Retina (tissue), 1 donor: ENCODE data around the gene ARMH1.

Source experiments
- DNase-seq: peaks from one replicate; pipeline ENCODE4 v3.0.0-alpha.2; 2016

ARMH1 gene

GRCh38 chr1:44670751-44671640, 3.5 kb upstream of the ARMH1 start:
- DNase-seq, result no peak

DNA sequence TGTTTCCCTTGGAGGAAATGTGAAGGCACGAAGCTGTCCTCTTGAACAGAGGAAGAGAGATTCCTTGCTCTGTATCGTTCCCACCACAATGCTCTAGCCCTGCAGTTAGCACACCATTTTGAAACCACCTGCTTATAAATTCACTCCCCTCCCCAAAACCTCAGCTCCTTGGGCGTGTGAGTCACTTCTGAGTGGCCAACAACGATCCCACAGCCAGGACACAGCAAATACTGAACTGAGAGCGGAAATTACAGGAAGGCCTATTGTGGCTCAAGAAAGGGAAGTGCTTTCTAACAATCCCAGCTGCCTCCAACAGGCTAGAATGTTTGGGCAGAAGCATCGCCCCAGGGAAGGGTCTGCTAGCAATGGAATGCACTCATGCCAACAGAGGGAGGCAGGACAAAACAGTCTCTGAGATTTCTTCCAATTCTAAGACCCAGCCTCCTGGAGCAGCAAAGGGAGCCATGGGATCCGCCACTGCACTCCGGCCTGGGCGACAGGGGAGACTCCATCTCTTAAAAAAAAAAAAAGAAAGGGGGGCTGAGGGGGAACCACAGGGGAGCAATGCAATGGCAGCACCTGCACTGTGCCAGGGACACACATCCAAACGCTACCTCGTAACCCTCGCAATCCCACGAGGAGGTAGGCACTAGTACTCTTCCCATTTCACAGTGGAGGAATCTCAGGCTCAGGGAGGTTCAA, 2.1 kb upstream of the ARMH1 start:
- DNase-seq, result no peak

DNA sequence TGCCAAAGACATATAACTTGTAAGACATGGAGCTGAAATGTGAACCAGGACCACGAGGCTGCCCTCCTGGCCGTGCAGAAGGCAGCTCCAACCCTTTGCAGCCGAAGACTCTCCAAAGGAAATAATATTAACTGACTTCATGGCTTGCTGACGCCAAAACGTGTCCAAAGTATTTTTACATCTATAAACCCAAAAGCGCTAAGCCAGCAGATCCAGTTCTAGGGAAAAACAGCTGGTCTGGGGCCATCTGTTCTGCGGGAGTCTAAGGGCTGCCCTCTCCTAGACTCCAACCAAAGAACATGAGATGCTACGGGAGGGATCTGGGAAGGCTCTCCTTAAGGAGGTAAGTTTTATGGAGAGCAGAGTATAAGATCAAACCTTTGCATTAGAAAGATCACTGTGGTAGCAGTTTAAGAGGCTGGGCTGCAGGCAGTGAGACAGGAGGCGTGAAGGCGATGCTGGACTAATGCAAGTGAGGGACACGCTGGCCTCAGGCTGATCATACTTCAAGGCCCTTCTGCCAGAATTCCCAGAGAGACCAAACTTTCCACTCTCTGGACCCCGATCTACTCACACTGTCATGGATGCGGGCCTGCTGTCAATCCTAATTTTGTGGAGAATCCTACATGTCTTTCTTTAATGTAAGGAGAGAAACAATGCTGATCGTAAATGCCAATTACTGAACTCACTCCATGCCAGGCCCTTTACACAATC, 1.4 kb upstream of the ARMH1 start:
- no peak for DNase-seq

- no peak for DNase-seq
Observed at GRCh38 chr1:44673675-44674112, 820 bp upstream of the ARMH1 start.

GRCh38 chr1:44675186-44675585, 672 bp downstream of the ARMH1 start:
- DNase-seq, result no peak

DNA sequence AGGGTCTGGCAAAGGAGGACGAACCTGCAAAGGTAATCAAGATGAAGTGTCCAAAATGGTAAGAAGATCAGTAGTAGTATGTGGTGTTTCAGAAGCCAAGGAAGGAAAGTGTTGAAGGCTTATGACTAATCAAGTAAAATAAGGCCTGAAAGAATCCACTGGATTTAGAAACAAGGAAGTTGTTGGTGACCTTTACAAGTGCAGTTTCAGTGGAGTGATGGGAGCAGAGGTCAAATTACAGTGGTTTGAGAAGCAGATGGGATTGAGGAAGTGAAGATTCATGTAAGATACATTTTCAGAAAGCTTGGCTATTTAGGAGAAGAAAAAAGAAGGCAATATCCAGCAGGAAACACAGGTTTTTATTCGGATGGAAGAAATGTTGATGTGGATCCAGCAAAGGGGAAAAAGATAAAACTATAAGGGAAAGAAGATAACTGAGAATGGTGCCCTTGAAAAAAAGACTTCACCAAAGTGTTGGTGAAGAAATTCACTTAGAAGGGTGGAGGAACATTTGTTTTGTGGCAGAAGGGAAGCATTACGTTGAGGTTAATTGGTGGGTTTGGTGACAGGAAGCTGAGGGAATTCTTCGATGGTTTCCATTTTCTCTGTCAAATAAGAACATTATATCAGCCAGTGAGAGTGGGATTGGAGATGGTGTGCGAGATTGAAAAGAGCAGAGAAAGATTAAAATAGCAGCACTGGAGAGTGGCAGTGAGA, 2.1 kb downstream of the ARMH1 start:
- no peak for DNase-seq

DNA sequence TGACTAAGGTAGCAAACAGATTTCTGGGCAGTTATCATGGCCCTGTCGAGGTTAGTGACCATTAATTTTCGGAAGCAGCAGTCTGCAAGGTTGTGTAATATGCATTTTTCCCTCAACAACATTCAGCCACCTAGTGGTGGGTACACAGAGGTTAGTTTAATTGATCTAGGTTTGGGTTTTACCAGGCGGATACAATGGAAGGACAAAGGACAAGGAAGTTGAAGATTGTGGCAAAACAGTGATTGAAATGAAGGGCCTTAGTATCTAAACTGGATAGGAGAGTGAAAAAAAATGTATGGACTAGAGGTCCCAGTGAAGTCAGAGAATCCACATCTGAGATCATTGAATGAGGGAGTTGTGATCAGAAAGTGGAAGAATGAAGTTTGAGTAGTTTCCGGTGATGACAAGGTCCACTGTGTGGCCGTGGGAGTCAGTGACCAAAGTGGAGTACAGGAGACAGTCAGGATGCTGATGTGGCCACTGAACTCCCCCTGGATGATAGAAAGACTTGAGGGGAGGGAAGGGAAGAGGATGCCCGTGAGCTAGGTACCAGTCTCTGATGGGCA, 2.8 kb downstream of the ARMH1 start:
- DNase-seq, result no peak

DNA sequence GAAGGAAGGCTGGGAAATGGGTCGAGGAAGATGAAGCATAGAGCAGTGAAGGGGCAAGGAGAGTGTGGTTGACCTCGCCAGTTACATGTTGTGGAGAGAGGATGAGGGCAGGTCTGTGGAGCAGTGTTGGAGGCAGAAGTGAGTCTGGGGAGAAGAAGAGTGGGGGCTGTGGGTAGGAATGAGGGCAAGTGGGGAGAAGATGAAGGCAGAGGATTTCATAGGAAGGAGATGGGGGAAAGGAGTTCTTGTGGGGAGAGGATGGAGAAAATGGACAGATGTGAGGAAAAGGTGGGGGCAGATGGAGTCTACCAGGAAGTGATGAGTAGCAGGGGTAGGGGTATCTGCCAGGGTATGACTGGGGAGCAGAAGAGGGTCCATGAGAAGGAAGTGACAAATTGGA, 3.6 kb downstream of the ARMH1 start:
- no peak for DNase-seq

DNA sequence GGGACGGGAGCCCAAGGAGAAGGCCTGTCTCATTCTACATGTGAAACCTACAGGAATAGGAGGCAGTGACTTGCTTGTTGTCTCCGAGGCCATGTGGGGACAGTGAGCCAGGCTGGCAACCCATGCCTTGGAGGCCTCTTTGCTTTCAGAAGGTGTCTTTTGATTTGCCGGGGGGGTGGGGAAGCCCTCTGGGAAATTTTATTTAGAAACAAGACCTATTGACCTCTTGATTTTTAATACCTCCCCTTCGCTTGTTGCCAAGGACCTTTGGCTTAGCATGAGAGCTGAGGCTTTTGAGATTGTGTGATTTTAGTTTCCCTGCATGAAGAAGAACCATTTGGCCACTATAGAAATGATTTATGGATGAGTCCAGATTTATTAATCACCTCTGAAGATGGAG, 4.1 kb downstream of the ARMH1 start:
- DNase-seq, result no peak

DNA sequence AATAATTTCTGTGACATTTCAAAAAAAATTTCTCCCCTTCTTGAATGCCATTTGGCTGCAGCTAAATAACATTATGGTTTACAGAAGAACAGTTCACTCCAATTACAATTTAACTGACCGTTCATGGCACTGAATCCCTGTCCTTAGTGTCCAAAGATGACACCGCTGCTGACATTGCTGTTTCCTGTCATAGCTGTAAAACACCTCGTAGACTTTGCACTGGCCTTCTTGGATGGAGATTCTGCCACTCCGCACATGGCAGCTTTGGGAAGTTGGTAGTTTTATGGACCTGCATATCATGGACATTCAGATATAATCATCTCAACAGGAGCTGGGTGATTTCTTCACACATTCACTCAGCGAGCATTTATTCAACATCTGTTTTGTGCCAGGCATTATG, 5.0 kb downstream of the ARMH1 start:
- DNase-seq, result no peak

DNA sequence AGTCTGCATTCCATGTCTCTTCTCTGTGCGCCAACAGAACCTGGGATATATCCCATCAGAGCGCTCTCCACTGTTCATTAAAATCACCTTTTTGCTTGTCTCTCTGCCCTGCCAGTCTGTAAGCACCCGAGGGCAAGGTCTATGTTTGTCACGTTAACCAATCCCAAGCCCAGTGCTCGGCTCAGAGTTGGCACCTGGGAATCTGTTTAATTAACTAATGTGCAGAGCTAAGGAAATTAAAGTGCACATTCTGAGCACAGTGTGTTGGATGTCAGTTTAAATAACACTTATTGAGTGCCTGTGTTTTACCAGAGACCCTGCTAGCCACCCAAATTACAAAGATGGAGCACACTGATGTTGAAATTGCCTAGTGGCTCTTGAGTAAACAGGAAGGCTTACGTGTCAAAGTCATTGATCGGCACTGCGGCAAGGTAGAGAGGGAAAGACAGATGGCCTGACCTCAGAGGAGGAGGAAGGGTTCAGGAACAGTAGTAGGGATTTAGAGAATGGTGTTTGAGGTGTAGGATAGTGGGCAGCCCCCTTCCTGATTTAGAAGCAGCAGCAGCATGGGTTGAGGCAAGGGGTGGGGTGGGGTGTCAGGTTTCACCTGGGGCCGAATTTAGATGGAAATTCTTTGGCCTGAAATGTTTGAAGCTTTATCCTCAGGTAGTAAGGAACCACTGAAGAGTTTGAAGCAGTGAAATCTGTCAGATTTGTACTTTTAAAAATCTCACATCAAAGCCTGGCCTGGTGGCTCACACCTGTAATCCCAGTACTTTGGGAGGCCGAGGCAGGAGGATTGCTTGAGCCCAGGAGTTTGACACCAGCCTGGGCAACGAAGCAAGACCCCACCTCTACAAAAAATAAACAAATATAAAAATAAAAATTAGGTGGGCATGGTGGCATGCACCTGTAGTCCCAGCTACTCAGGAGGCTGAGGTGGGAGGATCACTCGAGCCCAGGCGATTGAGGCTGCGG, 7.7 kb downstream of the ARMH1 start:
- DNase-seq, result no peak

DNA sequence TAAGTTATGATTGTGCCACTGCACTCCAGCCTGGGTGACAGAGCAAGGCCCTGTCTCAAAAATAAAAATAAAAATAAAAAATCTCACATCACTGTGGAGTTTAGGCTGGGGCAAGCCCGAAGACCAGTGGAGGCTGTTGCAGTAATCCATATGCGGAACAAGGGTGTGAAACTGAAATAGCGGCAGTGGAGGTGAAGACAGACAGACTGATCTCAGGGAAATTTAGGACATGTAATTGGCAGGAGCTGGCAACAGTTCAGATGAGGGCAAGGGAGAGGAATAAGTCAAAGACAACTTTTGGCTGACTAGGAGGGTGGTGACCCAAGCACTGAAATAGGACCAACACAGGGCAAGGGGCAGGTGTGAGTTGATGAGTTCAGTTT, 8.4 kb downstream of the ARMH1 start:
- no peak for DNase-seq

- DNase-seq, result no peak
Observed at GRCh38 chr1:44684525-44684924, 10.0 kb downstream of the ARMH1 start.

DNA sequence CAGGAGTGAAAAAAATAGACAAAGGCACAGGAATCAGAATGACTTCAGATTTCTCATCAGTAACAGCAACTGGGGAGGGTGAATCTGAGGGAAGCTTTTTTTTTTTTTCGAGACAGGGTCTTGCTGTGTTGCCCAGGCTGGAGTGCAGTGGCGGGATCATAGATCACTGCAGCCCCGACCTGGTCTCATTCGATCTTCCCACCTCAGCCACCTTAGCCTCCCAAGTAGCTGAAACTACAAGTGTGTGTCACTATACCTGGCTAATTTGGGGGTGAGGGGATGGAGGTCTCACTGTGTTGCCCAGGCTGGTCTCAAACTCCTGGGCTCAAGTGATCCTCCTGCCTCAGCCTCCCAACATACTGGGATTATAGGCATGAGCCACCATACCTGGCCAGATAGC, 10.7 kb downstream of the ARMH1 start:
- DNase-seq, result no peak

GRCh38 chr1:44685881-44686280, 11.4 kb downstream of the ARMH1 start:
- DNase-seq, result no peak

GRCh38 chr1:44688760-44689446, 14.4 kb downstream of the ARMH1 start:
- no peak for DNase-seq

GRCh38 chr1:44689447-44689765, 14.9 kb downstream of the ARMH1 start:
- no peak for DNase-seq

GRCh38 chr1:44693159-44693558, 18.6 kb downstream of the ARMH1 start:
- DNase-seq, result no peak

GRCh38 chr1:44693900-44694299, 19.4 kb downstream of the ARMH1 start:
- no peak for DNase-seq

DNA sequence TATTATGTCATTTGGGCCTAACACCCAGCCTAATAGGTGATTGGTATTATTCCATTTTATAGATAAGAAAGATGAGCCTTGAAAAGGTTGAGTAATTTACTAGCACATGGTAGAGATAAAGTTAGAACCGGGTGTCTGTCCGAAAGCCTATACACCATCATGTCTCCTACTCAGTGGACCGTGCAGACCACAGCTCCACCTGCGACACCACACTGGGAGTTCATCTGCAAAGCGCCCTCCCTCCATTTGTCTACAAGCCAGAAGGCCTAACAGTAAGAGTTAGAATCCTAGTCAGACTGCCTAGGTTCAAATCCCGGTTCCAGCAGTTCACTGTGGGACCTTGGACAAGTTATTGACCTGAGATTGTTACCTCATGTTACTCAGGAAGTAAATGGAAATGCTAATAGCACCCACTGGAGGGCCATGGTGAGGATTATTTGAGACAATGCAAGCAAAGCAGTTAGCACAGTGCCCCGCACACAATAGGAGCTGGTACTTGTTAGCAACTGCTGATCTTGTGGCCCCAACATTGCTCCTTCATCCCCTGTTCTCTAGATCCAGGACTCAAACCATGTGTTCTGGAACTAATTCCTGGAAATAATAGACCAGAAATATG, 20.5 kb downstream of the ARMH1 start:
- no peak for DNase-seq

DNA sequence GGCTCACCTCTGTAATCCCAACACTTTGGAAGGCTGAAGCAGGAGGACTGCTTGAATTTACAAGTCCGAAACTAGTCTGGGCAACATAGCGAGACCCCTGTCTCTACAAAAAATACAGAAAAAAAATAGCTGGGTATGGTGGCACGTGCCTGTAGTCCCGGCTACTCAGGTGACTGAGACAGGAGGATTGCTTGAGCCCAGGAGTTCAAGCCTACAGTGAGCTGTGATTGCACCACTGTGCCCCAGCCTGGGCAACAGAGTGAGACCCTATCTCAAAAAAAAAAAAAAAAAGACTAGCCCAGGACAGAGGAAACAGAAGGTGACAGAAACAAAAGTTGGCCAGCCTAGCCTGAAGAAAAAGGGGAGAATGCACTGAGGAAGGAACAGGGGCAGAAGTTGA, 21.2 kb downstream of the ARMH1 start:
- DNase-seq, result no peak
